Mononuclear cell (primary cell): Measurements from ENCODE around the gene CABLES2. TPM values are rescaled to one million over a fixed set of nuclear protein-coding genes. Genes with fewer than 3 reads are reported as not detected.

Experiments used
- H3K27me3 ChIP-seq: 2 replicates; pipeline ENCODE4 v1.6.0; 2011; ENCODE audit warnings: low read length, control low read depth; ENCODE audit not compliant: insufficient read depth
- H3K4me1 ChIP-seq: 2 replicates; pipeline ENCODE4 v1.5.1; 2011; ENCODE audit warnings: mild to moderate bottlenecking, low read length, control low read depth; ENCODE audit not compliant: insufficient read depth
- H3K4me3 ChIP-seq: 2 replicates; pipeline ENCODE4 v1.5.1; 2011; ENCODE audit warnings: mild to moderate bottlenecking, low read length, moderate library complexity
- H3K9me3 ChIP-seq: 2 replicates; pipeline ENCODE4 v1.5.1; 2011; ENCODE audit warnings: low read depth, mild to moderate bottlenecking, control low read depth, low read length
- total RNA-seq: library from RNA; depleted of rRNA; stranded (reverse); fragments of >200 nt; gene quantifications from one replicate; pipeline ENCODE4 v1.2.3, GENCODE V29; 2012

CABLES2 gene
- total RNA-seq, 1 donor, result 1.9 TPM

GRCh38 chr20:62416651-62417637, 9.9 kb upstream of the CABLES2 start:
- H3K27me3 ChIP-seq, result no peaks in the 10 kb centered on the region

GRCh38 chr20:62415354-62416111, 8.4 kb upstream of the CABLES2 start:
- H3K4me3 ChIP-seq, result no peak overlapping the region
- no peaks in the 10 kb centered on the region for H3K4me1 ChIP-seq
- H3K9me3 ChIP-seq, result no peaks in the 10 kb centered on the region
- H3K27me3 ChIP-seq, result no peaks in the 10 kb centered on the region

More at GRCh38 chr20:62416651-62417637, 9.9 kb upstream of the CABLES2 start:
- H3K4me3 ChIP-seq, result no peak overlapping the region
- no peaks in the 10 kb centered on the region for H3K9me3 ChIP-seq
- no peaks in the 10 kb centered on the region for H3K4me1 ChIP-seq

DNA sequence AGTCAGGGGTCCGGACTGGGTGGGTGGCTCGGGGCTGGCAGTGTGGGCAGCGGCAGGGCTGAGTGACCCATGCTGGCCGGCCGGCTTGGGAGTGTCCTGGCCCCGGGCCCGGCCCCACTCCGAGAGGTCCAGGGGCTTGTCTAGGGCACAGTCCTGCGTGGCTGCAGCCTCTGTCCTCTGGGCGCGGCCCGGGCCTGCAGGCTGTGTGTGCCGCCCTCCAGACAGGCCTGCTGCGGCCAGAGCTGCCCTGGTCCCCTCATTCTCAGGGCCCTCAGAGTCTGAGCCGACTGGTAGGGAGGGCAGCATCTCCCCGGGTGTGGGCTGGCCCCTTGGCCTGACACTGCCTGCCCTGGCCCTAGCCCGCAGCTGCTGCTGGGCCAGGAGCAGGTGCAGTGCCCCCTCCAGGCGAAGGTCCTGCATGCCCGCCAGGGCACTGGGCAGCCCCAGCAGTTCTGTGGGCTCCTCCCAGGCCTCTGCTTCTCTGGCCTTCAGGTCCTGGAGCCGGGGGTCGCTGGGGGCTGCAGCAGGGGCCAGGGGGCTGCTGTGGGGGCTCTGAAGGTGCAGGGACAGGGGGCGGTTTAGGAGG, 6.9 kb upstream of the CABLES2 start:
- Histone ChIP-seq H3K27me3 (no peaks in the 10 kb centered on the region), H3K4me1 (peaks cover 9% of the 10 kb centered on the region), H3K4me3 (no peak overlapping the region), H3K9me3 (no peaks in the 10 kb centered on the region)

GRCh38 chr20:62413025-62413570, 6.0 kb upstream of the CABLES2 start:
- no peaks in the 10 kb centered on the region for H3K27me3 ChIP-seq
- peaks cover 11% of the 10 kb centered on the region for H3K4me1 ChIP-seq
- no peak overlapping the region for H3K4me3 ChIP-seq
- H3K9me3 ChIP-seq, result no peaks in the 10 kb centered on the region

DNA sequence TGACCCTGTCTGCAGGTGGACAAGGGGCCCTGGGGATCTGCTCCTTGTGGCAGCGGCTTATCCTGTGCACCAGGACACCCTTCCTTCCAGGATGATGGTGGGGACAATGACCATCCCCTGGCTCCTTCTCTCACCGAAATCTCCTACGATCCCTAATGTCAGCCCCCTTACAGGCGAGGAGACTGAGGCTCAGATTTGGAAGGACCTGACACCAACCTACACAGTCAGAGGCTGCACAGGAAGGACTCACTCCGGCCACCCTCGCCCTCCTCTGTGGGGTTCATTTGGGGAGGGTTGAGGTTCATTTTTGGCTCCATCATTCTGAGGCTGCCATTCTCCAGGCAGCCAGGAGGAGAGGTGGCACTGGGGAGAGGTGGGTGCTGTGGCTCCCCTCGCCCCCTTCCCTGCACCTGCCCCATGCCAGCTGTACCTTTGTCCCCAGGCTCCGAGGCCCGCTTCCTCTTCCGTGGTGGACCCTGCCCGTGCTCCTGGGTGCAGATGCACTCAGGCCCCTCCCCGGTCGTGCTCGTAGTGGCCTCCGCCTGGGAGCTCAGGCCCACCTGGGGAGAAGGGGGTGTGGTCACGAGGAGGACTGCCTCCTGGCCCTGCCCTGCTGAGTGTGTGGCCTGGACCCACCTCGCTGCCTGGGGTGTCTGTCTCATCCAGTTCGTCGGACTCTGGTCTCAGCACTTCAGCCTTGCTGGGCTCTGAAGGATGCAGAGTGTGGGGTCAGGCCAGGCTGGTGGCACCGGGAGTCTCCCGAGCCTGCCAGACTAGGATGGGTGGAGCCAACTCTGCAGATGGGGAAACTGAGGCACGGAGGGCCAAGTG, 5.3 kb upstream of the CABLES2 start:
- H3K27me3 ChIP-seq, result no peaks in the 10 kb centered on the region
- no peaks in the 10 kb centered on the region for H3K9me3 ChIP-seq
- H3K4me3 ChIP-seq, result no peak overlapping the region
- peaks cover 18% of the 10 kb centered on the region for H3K4me1 ChIP-seq

- no peak overlapping the region for H3K4me3 ChIP-seq
- no peaks in the 10 kb centered on the region for H3K9me3 ChIP-seq
- peaks cover 19% of the 10 kb centered on the region for H3K4me1 ChIP-seq
- no peaks in the 10 kb centered on the region for H3K27me3 ChIP-seq
These were observed 4.6 kb upstream of the CABLES2 start for GRCh38 chr20:62411479-62412193.

- Histone ChIP-seq H3K4me1 (peaks cover 26% of the 10 kb centered on the region), H3K4me3 (no peak overlapping the region), H3K27me3 (no peaks in the 10 kb centered on the region), H3K9me3 (no peaks in the 10 kb centered on the region)
These were observed 3.8 kb upstream of the CABLES2 start for GRCh38 chr20:62410746-62411478.

GRCh38 chr20:62409931-62410745, 3.1 kb upstream of the CABLES2 start:
- Histone ChIP-seq H3K4me3 (no peak overlapping the region), H3K27me3 (no peaks in the 10 kb centered on the region), H3K4me1 (peaks cover 34% of the 10 kb centered on the region), H3K9me3 (no peaks in the 10 kb centered on the region)

GRCh38 chr20:62409086-62409853, 2.2 kb upstream of the CABLES2 start:
- no peak overlapping the region for H3K4me3 ChIP-seq
- no peaks in the 10 kb centered on the region for H3K27me3 ChIP-seq
- no peaks in the 10 kb centered on the region for H3K9me3 ChIP-seq
- H3K4me1 ChIP-seq, result peaks cover 35% of the 10 kb centered on the region

DNA sequence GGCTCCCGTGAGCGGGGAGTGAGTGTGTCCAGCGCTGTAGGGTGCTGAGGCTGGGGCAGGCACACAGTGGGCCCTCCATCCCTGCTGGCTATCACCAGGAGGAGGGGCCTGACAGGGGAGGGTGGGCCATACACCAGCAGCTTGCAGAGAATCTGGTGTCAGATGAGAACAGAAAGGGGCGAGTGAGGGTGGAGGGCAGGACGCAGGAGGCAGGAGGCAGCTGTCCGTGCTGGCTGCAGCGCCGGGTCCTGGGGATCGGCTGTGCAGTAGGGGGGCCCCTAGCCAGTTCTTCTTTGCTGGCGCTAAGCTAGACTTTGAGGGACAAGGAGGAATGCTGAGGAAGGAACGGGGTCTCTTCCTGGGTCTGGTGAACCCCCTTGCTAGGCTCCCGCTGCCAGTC, 1.6 kb upstream of the CABLES2 start:
- no peaks in the 10 kb centered on the region for H3K9me3 ChIP-seq
- H3K4me3 ChIP-seq, result no peak overlapping the region
- H3K4me1 ChIP-seq, result peaks cover 35% of the 10 kb centered on the region
- no peaks in the 10 kb centered on the region for H3K27me3 ChIP-seq

- no peaks in the 10 kb centered on the region for H3K9me3 ChIP-seq
- no peaks in the 10 kb centered on the region for H3K27me3 ChIP-seq
- H3K4me3 ChIP-seq, result no peak overlapping the region
- peaks cover 35% of the 10 kb centered on the region for H3K4me1 ChIP-seq
These were observed 970 bp upstream of the CABLES2 start for GRCh38 chr20:62408055-62408454.

GRCh38 chr20:62406635-62407176, 379 bp downstream of the CABLES2 start:
- Histone ChIP-seq H3K4me1 (peaks cover 35% of the 10 kb centered on the region), H3K9me3 (no peaks in the 10 kb centered on the region), H3K4me3 (peak overlapping the region; percentile 37), H3K27me3 (no peaks in the 10 kb centered on the region)
